HG03175 (cell line): ENCODE data around the gene MAP7.
"Not testable (repeated sequence)": the region's sequence is repeated elsewhere in the genome, so short reads cannot be mapped to it uniquely, and the experiment has no call there.

Experiments
- ATAC-seq: cut with Tn5 transposase; IDR thresholded peaks from one replicate; pipeline ENCODE4 v1.9.1; 2021; ENCODE audit warnings: mild to moderate bottlenecking, moderate library complexity; ENCODE audit not compliant: unreplicated experiment

MAP7 gene

DNA sequence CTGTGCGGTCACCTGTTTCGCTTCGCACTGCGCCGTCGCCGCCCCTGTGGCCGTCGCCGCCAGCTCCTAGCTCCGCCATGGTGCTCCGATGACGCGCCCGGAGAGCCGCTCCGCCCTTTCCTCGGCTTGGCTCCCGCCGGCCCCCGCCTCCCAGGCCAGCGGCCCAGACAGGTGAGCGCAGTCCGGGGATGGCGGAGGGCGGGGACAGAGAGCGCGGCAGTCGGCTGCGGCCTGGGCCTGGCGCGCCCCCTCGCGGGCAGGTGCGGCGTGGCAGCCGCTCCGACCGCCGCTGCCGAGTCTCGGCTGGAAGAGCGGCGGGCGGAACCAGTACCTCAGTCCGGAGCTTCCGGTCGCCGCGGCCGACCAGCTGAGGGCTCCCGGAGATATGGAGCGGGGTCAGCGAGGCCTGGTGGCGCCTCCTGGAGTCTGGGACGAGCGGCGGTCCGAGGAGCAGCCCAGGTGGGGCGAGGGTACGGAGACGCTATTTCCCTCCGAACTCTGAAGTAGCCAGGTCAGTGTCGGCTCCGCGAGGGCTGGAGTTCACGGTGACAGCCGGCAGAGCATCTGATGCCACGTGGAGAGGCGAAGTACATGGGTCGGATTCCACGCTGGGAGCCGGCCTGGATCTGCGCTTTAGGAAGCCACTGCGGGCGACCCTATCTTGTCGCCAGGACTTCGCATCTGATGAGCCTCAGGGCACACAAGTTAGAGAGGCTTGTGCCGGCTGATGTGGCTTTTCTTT is at the start of gene MAP7:
MAP7 (minus strand) TSS at position 93 of the 742 bp plus-strand sequence; CDS start at position 79, 14 bp downstream.
- ATAC-seq, result peak; percentile 73

DNA sequence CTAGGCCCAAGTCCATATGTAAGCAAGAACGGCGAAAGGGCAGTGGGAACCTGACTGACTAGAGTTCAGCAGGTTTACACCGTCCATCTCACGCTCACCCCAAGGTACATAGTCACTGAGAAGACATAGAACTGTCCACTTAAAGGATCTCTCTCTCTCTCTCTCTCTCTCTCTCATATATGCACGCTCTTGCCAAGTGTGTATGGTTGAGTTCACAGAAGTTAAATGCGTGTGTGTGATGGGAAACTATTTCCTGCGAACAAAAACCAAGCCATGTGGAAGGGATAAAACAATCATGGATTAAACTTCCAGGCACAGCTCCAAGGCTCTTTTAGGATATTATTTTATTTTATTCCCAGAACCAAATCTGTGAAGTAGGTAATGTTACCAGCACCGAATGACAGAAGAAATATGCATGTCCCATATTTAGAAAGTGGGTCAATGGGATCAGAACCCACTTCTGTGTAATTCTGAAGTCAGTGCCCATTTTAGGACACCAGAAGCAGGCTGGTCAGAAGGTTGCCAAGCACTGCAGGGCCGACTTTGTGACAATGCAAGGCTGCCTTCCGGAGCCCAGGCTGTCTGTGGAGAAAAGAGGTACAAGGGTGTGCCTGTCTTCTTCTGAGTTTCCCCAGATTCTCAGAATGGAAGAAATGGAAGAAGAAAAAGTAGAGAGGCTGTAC is 49.2 kb upstream of the MAP7 start:
- no peak for ATAC-seq

DNA sequence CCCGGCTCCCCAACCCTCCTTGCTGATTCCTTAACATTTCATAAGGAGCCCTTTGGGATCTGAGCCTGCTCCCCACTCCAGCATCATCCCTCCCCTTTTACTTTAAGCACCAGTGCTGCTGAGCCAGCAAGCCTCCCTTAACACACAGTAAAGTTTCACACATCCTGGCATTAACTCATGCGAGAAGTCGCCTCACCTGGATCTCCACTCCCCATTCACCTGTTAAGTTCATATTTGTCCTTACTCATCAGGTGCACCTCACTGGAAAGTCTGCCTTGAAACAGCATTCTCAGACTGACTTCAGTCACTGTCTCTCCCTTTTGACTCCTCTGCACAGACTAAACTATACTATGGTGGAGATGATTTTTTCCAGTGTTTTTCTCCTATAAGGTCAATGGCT is 47.8 kb upstream of the MAP7 start:
- ATAC-seq, result no peak

DNA sequence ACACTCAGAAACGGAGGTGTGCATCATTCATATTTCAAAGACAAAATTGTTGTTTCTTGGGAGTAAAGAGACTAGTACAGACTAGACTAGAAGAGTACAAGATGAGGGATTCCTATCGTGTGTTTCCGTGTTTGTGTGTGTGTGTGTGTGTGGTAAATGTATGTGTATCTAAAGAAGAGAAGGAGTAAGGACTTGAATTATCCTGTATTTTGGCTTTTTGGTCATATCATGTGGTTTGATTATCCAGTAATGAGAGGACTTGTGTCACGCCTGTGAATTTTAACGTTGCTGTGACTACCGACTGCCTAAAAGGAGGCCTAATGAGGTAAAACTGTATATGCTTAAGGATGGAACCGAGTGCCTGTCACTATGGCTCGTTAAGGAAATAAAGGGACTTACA is 44.4 kb upstream of the MAP7 start:
- ATAC-seq, result no peak

DNA sequence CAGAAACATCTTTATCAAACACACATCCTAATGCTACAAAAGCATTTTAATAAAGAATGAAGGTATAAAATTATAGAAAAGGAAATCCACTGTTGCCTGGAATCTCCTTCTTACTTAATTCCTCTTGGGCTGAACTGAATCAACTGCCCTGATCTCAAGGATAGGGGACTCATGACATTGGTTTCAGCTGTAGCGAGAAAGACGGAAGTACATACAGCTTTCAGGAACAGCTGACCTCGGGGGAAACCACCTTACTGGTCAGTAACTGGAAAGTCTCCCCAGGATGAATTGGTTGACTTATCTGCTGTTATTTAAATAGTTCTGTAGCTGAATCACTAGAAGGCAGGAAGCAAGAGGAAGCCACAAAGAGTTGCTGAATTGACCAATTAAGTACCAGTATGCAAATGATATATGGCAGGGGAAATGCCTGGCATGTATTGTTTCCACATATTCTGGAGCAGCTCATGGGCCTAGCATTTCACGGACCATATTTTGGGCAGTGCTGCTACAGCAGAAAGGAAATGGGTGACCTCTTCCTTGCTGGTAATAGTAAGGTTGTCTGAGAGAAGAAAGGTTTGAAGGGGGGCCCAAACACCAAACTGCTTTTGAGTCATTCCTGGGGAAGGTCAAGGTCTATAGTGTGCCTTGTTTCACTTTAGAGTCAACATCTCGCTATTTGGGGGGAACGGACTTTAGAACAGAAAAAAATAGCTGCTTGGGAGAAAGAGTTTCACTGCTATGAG is 43.7 kb upstream of the MAP7 start:
- peak; percentile 97 for ATAC-seq

DNA sequence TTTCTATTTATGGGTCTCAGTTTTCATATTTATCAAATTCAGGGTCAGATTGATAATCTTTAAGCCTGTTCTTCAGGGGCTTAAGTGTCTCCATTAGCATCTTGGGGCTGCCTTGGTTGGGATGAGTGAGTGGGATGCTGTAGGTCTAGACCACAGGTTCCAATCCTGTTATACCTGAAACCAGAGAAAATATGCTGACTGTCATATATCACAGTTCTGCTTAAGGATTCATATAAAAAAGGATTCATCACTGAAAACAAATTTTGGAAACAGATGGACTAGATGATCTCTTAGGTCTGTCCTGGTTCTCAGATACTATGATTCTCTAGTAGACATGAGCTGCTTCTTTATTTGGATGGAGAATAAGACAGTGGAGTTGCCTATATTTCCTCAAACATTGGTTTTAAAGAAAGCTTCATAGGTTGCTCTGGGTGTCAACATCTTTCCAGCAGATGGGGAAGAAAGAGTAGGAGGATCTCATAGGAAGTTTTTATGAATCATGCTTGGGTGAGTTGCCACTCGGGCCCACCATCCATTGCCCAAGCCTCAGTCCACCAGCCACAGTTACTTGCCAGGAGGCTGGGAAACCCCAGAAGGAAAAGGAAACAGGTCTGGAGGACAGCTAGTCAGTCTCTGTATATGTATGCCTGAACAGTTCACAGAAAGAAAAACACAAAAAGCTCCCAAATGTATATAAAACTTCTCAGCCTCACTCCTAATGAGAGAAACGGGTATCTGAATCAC is 42.9 kb upstream of the MAP7 start:
- ATAC-seq, result no peak

DNA sequence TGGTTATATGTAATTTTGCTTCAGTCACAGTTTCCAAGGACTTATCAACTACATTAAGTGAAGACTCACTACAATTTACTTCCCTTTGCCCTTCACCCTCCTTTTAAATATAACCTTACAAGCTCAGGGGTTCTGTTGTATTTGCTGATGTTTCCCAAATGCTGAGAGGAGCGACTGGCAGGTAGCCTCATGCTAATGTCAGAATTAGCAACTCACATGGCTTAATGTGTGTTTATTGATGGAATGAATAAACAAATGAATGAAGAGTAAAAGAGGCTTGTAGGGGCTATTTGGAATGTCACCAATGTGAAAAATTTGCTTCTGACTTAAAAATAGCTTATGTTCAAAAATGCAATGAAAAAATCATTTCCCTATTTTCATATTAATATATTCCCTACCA is 41.4 kb upstream of the MAP7 start:
- no peak for ATAC-seq

DNA sequence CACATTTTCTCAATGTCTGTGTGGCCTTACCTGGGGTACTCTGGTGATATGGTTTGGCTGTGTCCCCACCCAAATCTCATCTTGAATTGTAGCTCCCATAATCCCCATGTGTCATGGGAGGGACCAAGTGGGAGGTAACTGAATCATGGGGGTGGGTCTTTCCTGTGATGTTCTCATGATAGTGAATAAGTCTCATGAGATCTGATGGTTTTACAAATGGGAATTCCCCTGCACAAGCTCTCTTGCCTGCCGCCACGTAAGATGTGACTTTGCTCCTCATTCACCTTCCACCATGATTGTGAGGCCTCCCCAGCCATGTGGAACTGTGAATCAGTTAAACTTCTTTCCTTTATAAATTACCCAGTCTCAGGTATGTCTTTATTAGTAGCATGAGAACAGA is 40.6 kb upstream of the MAP7 start:
- not testable (repeated sequence) for ATAC-seq

DNA sequence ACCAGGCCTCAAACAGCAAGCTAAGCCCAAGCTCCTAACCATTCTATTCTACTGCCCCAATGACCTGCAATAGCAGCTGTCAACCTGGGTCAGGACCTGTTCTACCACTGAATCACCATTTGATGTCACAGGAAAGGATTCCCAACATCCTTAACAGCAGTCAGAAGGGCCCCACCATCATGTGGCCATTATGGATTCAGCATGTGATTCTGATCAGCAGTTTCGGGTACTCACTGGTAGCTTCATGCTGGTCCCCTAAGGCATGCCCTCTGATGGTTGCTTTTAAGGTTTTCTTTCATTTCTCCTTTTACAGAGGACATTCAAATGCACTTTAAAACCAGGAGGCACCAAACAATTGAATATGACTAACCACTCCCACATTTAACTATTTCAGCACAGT is 37.3 kb upstream of the MAP7 start:
- ATAC-seq, result no peak

DNA sequence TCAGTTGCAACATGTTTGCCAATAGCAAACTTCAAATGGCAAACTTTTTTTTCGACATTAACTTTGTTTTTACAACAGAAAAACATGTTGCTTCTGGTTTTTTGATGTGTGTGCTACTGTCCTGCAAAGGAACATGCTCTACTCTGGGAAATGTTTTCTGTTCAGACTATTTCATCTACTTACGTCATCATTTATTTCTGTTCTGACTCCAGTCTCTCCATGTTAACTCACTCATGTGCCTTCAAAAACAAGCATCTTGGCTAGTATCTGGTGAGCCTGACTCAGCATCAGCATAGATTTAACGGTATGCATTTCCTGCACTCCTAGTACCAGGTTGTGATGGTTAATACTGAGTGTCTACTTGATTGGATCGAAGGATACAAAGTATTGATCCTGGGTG is 36.1 kb upstream of the MAP7 start:
- ATAC-seq, result no peak

DNA sequence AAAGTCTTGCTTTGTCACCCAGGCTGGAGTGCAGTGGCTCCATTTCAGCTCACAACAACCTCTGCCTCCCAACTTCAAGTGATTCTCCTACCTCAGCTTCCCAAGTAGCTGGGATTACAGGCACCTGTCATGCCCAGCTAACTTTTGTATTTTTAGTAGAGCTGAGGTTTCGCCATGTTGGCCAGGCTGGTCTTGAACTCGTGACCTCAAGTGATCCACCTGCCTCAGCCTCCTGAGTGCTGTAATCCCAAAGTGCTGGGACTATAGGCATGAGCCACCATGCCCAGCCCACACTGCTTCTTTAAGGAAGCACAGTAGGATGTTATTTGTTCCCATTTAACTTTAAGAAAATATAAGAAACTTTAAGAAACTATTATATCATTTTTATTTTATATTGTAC is 35.3 kb upstream of the MAP7 start:
- not testable (repeated sequence) for ATAC-seq

DNA sequence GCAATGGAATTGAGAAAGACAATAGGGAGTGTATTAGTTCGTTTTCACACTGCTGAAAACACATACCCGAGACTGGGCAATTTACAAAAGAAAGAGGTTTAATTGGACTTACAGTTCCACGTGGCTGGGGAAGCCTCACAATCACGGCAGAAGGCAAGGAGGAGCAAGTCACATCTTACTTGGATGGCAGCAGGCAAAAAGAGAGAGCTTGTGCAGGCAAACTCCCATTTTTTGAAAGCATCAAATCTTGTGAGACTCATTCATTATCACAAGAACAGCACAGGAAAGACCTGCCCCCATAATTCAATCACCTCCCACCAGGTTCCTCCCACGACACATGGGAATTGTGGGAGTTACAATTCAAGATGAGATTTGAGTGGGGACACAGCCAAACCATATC is 34.1 kb upstream of the MAP7 start:
- not testable (repeated sequence) for ATAC-seq

DNA sequence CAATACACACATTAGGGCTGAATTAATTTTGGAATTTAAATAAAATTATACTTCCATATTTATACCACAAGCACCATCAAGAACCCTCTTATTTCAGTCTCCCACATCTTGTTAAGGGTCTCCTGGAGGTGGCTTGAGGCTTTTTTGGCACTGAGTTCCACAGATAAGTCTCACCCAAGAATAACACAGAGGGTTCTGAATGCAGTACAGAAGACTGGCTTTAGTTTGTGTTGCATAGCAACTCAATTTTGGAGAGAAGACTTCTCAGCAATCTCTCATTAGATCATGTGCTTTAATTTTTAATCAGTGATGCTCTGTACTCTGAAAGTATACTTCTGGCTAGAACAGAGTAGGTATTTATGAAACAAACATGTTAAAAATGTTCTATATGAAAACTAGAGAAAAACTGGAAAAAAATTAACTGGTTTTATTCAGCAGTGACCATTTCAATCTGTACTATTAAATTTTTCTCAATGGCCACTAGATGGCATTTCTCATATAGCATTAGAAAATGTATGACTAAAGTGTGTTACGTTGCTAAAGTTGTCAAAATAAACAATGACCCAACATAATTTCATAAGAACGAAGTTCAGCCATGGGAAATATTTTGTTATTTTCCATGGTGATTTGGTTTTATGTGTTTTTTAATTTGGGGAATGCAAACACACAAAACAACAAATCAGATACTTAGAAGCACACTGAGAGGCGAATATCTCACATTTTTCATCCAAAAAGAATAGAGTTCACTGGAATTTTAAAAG is 32.7 kb upstream of the MAP7 start:
- no peak for ATAC-seq

DNA sequence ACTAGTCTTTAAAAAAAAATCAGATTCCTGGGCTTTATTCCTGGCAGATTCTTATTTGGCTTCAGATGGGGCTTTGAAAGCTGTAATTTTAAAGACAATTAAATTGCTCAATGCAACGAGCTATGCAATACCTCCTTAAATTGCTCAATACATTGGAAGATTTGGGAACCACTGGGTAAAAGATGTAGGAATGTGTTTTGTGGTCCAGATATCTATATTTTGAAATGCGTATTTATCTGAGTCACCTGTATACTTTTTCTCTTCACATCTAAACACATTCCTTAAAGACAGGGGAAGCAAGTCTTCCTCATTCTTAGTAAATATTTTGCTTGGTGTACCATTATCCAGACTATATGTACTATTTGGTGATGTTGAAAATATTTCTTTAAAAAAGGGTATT is 29.6 kb upstream of the MAP7 start:
- no peak for ATAC-seq

DNA sequence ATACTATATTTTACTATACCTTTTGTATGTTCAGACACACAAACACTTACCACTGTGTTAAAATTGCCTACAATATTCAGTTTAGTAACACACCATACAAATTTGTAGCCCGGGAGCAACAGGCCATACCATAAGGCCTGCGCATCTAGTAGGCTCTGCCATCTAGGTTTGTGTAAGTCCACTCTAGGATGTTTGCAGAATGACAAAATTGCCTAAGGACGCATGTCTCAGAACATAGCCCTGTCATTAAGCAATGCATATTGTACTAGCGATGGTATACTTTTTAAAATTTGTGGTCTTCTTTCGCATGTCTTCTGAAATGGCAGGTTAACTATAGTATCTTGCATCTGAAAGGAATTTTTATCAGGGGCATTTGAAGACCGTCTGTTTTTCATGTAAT is 26.6 kb upstream of the MAP7 start:
- ATAC-seq, result no peak

DNA sequence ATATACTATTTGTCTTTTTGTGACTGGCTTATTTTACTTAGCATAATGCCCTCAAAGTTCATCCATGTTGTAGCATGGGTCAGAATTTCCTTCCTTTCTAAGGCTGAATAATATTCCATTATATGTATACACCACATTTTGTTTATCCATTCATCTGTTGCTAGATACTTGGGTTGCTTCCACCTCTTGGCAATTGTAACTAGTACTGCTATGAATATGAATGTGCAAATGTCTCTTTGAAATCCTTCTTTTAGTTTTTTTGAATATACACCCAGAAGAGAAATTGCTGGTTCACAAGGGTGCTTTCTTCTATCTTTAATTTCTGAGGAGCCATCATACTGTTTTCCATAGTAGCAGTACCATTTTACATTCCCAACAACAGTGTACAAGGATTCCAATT is 21.3 kb upstream of the MAP7 start:
- no peak for ATAC-seq

DNA sequence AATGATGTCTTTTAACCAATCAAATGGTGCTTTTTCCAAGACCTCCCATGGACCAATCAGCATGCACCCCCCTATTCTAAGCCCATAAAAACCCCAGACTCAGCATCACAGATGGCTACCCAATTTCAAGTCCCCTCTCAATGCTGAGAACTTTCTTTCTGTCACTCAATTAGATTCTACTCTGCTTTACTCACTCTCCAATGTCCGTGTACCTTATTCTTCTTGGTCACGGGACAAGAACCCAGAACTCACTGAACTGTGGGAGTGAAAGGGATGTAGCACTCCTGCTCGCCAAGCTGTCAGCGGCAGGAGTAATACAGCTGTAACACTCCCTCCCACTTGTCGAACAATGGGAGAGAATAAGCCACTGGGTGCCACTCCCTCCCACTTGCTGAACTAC is 20.8 kb upstream of the MAP7 start:
- ATAC-seq, result no peak

DNA sequence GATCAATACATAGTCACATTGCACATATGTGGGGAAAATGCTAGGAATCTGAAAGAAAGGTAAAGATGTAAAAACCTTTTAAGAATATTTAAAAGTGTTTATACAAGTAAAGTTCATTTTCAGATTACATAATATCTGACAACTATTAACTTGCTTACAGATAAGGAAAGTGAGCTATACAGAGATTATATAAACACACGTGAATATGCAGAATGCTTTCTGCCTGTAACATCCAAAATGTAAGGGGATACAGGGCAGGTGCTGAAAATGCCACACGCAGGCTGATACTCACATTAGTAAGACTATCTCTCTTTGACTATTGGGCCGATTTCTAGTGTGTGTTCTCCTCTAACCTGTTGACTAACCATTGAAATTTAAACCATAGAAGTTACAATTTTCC is 17.9 kb upstream of the MAP7 start:
- ATAC-seq, result no peak

DNA sequence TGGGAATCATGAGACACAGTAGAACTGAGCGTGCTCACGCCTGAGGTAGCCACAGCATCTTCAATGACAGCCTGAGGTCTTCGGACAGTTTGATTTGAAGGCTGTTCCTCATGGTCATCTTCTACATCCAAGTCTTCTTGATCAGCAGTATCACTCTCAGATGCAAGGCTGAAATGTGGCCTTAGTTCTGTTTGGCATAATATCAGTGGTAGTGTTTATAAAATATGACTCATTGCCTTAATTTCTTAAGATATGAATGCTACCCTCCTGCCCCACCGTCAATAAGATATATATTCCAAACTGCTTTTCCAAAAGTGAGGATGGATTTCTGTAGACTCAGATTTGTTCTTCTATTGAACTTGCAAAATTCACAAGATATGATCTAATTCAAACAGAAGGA is 17.5 kb upstream of the MAP7 start:
- ATAC-seq, result no peak

DNA sequence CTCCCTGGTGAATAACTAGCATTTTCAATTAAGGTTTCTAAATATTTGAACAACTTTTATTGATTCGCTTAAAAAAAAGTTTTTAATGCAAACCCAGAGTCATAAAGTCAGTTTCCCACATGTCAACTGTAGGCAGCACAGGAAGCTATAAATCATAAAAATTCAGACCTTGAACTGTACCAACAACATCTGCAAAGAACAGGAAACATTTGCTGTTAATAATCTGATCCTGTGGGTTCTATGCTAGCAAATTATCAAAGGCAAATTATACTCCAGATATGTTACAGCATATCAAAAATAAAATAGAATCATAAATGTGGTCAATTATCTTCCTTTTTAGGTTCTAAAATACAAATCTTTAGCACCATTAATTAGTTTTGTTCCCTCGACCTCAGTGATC is 16.6 kb upstream of the MAP7 start:
- ATAC-seq, result no peak
